Endothelial cell of umbilical vein (primary cell): ENCODE results near the gene PPP1R10. TPM values are rescaled to one million over a fixed set of nuclear protein-coding genes. Genes with fewer than 3 reads are reported as not detected.

Experiments used
- BruUV-seq: library from RNA; stranded (reverse); fragments of 400-500 nt; replicated peaks from 2 replicates; lab custom pipeline; 2021; lab: Mats Ljungman, UMichigan
- CTCF ChIA-PET: fragments of 300-600, 350-600 bp; sonication (Branson Sonifier 250); formaldehyde crosslinking; loops from one replicate; lab custom pipeline; 2021; ENCODE audit warnings: antibody characterized with exemption, inconsistent platforms; lab: Charles Lee
- POLR2A ChIA-PET: fragments of 300-600, 350-600 bp; sonication (Branson Sonifier 250); formaldehyde crosslinking; loops from one replicate; lab custom pipeline; 2021; ENCODE audit warnings: antibody characterized with exemption, inconsistent platforms; lab: Charles Lee
- DNase-seq: peaks from one replicate; pipeline ENCODE4 v3.0.0-alpha.2; 2011; ENCODE audit warnings: low read depth, low spot score
- FAIRE-seq: peaks from 2 replicates; lab custom pipeline; 2011; peaks lifted over from hg19 to GRCh38; lab: Jason Lieb, UNC
- H2AFZ ChIP-seq: 2 replicates; pipeline ENCODE4 v1.6.0; 2012; ENCODE audit warnings: low read depth, low read length, control low read depth, inconsistent platforms
- H3K27ac ChIP-seq: 2 replicates; pipeline ENCODE4 v1.5.1; 2011; ENCODE audit warnings: low read depth, mild to moderate bottlenecking, control low read depth, low read length, moderate library complexity; ENCODE audit not compliant: insufficient read depth
- H3K27me3 ChIP-seq, 2 experiments: 2 replicates each; pipeline versions ENCODE4 v1.6.0 to v1.6.1; 2011; ENCODE audit warnings: low read length in 2 of 2, mixed read lengths in 1 of 2; ENCODE audit not compliant: control insufficient read depth in 2 of 2, insufficient read depth in 2 of 2
- H3K36me3 ChIP-seq, 2 experiments: 2 replicates in 1 of 2; 3 replicates in 1 of 2; pipeline ENCODE4 v1.5.1; 2011; ENCODE audit warnings: low read length in 2 of 2, mild to moderate bottlenecking in 1 of 2, moderate library complexity in 1 of 2; ENCODE audit not compliant: control insufficient read depth in 2 of 2, insufficient read depth in 2 of 2; ENCODE audit errors: extremely low read depth in 1 of 2
- H3K4me1 ChIP-seq: 3 replicates; pipeline ENCODE4 v1.5.1; 2011; ENCODE audit warnings: mild to moderate bottlenecking, low read length; ENCODE audit not compliant: control insufficient read depth, insufficient read depth; ENCODE audit errors: extremely low read depth
- H3K4me2 ChIP-seq: 2 replicates; pipeline ENCODE4 v1.6.1; 2011; ENCODE audit warnings: low read length, control low read depth, mixed read lengths; ENCODE audit not compliant: insufficient read depth
- H3K4me3 ChIP-seq, 3 experiments: fragments of 200-600 bp in 1 of 3; sonication (generic), shearing (Covaris generic) in 1 of 3; replicated peaks in 1 of 3; 2 replicates each; pipeline ENCODE4 v1.5.1; 2011 to 2016; ENCODE audit warnings: control low read depth in 3 of 3, low read length in 3 of 3, mild to moderate bottlenecking in 2 of 3, inconsistent platforms in 1 of 3, low read depth in 1 of 3, moderate library complexity in 1 of 3; ENCODE audit not compliant: insufficient read depth in 1 of 3
- H3K79me2 ChIP-seq: 2 replicates; pipeline ENCODE4 v1.6.0; 2012; ENCODE audit warnings: low read length, inconsistent platforms; ENCODE audit not compliant: control insufficient read depth, insufficient read depth
- H3K9ac ChIP-seq: replicated peaks from 2 replicates; pipeline ENCODE3; 2011; ENCODE audit warnings: low read length, control low read depth; ENCODE audit not compliant: insufficient read depth; ENCODE audit errors: extremely low read depth
- H3K9me1 ChIP-seq: replicated peaks from 3 replicates; pipeline ENCODE4 v1.6.0; 2011; ENCODE audit warnings: mild to moderate bottlenecking, low read length; ENCODE audit not compliant: control insufficient read depth, insufficient read depth; ENCODE audit errors: extremely low read depth
- H3K9me3 ChIP-seq: replicated peaks from 2 replicates; pipeline ENCODE4 v1.5.1; 2012; ENCODE audit warnings: low read length, inconsistent platforms; ENCODE audit not compliant: control insufficient read depth, insufficient read depth
- H4K20me1 ChIP-seq: replicated peaks from 2 replicates; pipeline ENCODE3; 2011; ENCODE audit warnings: mild to moderate bottlenecking, low read length; ENCODE audit not compliant: control insufficient read depth, insufficient read depth; ENCODE audit errors: extremely low read depth
- CTCF ChIP-seq, 2 donors: IDR thresholded peaks; 1 replicate in 1 of 2; 2 replicates in 1 of 2; pipeline ENCODE4 v1.5.1; 2011; ENCODE audit warnings: low read length in 2 of 2, mild to moderate bottlenecking in 2 of 2, moderate library complexity in 2 of 2, control low read depth in 1 of 2, inconsistent platforms in 1 of 2, low read depth in 1 of 2; ENCODE audit not compliant: insufficient read depth in 1 of 2; ENCODE audit errors: extremely low read depth in 1 of 2
- EZH2 ChIP-seq: IDR thresholded peaks from 2 replicates; pipeline ENCODE4 v1.6.1; 2012; ENCODE audit warnings: borderline replicate concordance, low read depth, mild to moderate bottlenecking, moderate library complexity, low read length, inconsistent platforms; ENCODE audit not compliant: severe bottlenecking
- FOS ChIP-seq: IDR thresholded peaks from 2 replicates; pipeline ENCODE4 v1.6.1; 2011; ENCODE audit warnings: mild to moderate bottlenecking, low read length, moderate library complexity, borderline replicate concordance; ENCODE audit not compliant: insufficient read depth
- GATA2 ChIP-seq: IDR thresholded peaks from 2 replicates; pipeline ENCODE4 v1.7.0; 2011; ENCODE audit warnings: low read depth, mild to moderate bottlenecking, moderate library complexity, mixed read lengths, low read length; ENCODE audit not compliant: insufficient read length, insufficient read depth
- JUN ChIP-seq: IDR thresholded peaks from 2 replicates; pipeline ENCODE4 v1.6.1; 2011; ENCODE audit warnings: borderline replicate concordance, low read depth; ENCODE audit not compliant: insufficient read length, insufficient read depth
- MYC ChIP-seq: IDR thresholded peaks from one replicate; pipeline ENCODE4 v1.6.1; 2011; ENCODE audit warnings: mild to moderate bottlenecking, low read depth, low read length
- POLR2A ChIP-seq: IDR thresholded peaks from 2 replicates; pipeline ENCODE4 v1.6.1; 2012; ENCODE audit warnings: low read depth, mild to moderate bottlenecking, control low read depth, low read length
- POLR2AphosphoS5 ChIP-seq: IDR thresholded peaks from 2 replicates; pipeline ENCODE4 v1.6.1; 2012; ENCODE audit warnings: low read depth, mild to moderate bottlenecking, control low read depth, low read length, moderate library complexity; ENCODE audit not compliant: insufficient read depth
- dilution Hi-C: fragments of 300-500 bp; cut with MboI; formaldehyde crosslinking; loops from one replicate; pipeline ENCODE4 v1.15.0; 2019; ENCODE audit warnings: low sequenced_read_pairs; ENCODE audit not compliant: extremely low pct_ligation_motif_present
- intact Hi-C: fragments of 100-400 bp; cut with micrococcal nuclease; formaldehyde crosslinking; loops from one replicate; pipeline ENCODE4 v1.10.0; 2022
- polyA plus RNA-seq, 4 experiments: library from polyadenylated mRNA; depleted of rRNA in 3 of 4; stranded (reverse) in 3 of 4; unstranded in 1 of 4; fragments of >200 nt; gene quantifications; 2 replicates each; pipeline versions ENCODE4 v1.2.1 to v1.2.3, GENCODE V29; 2011 to 2012; ENCODE audit warnings: missing spikeins in 1 of 4
- total RNA-seq: library from RNA; stranded (reverse); gene quantifications from 2 replicates; pipeline ENCODE4 v1.2.3, GENCODE V29; 2021
- TF ChIP-seq, protein P1 (sequence below): IDR thresholded peaks from 2 replicates; pipeline ENCODE4 v1.6.1; 2011; ENCODE audit not compliant: insufficient read depth, insufficient read length

Gene PPP1R10
- total and polyA plus RNA-seq, 2 donors (not counting 3 experiments of a cell fraction or from before 2014, with no cell fraction given), result 19.2 to 88.3 TPM

- Histone ChIP-seq H3K4me3 (no peak overlapping the region), H3K36me3 (peaks cover 26 to 32% of the 10 kb centered on the region in 2 experiments), H4K20me1 (no peaks in the 10 kb centered on the region), H2AFZ (no peak overlapping the region), H3K4me1 (peaks cover 2% of the 10 kb centered on the region), H3K27me3 (no peaks in the 10 kb centered on the region), H3K79me2 (peaks cover 7% of the 10 kb centered on the region), H3K9ac (no peak overlapping the region), H3K27ac (no peak overlapping the region), H3K9me3 (no peaks in the 10 kb centered on the region), H3K4me2 (no peak overlapping the region), H3K9me1 (no peaks in the 10 kb centered on the region)
- intact Hi-C loops (no loop called here), dilution Hi-C loops (no loop called here)
- CTCF ChIA-PET, result interaction anchor here (1.0 to 2.2 kb wide), 7 partner anchors 8 to 140 kb away, joined by 3 to 13 read pairs (median 4); no protein-coding TSS in a partner anchor
- TF ChIP-seq POLR2A, result no peak
- TF ChIP-seq POLR2AphosphoS5, result no peak
- TF ChIP-seq EZH2, result no peak
- TF ChIP-seq MYC, result no peak
- TF ChIP-seq JUN, result no peak
- no peak for TF ChIP-seq CTCF (IDR thresholded peaks at IDR 0.05; ENCODE audit: extremely low read depth in 1 of 2, insufficient read depth in 1 of 2, low read depth in 1 of 2, low read length in 2 of 2)
- no peak for TF ChIP-seq GATA2
- TF ChIP-seq, protein P1, sequence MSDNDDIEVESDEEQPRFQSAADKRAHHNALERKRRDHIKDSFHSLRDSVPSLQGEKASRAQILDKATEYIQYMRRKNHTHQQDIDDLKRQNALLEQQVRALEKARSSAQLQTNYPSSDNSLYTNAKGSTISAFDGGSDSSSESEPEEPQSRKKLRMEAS, result no peak
- no peak for TF ChIP-seq FOS
- POLR2A ChIA-PET, result no interaction called here
- DNase-seq (no peak), FAIRE-seq (no peak)
- no TSS peak for BruUV-seq
Measured at GRCh38 chr6:30590509-30590908, 26.5 kb downstream of the PPP1R10 start.
